ENCODE measurements around the gene LRP1.

DNA sequence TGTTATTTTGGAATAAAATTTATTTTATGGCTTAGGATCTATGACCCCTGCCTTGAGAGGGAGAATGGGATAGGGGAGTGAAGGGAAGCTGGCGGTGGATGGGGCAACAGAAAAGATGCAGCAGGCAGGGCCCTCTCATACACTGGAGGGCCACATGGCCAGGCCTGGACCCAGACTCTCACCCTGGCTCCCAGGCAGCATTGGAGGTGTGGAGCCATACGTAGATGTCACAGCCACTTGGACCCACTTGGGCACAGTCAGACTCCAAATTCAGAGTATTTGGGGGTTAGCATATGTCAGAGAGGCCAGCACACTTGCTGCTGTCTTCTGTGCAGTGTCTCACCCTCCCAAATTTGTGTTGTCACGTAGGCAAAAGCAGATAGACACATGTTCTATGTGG is 32.8 kb upstream of the LRP1 start:
- no peak for TF ChIP-seq POLR2A (IDR thresholded peaks at IDR 0.05)
- TF ChIP-seq CTCF (IDR thresholded peaks at IDR 0.05) = no peak
- no peak for TF ChIP-seq POLR2AphosphoS5 (IDR thresholded peaks at IDR 0.05; ENCODE audit: insufficient read depth in 1 of 2, low read depth in 1 of 2)

Measured in vagina (tissue), 2 donors.